C4-2B (cell line): Measurements from ENCODE around the gene CTU2.

Experiments used
- ZFX ChIP-seq: fragments of 450-650 bp; IDR thresholded peaks from 2 replicates; pipeline ENCODE4 v1.6.1; 2017
- TF ChIP-seq, protein P1 (sequence below): fragments of 450-650 bp; conservative IDR thresholded peaks from 2 replicates; pipeline ENCODE4 v1.5.1; 2017; ENCODE audit warnings: mild to moderate bottlenecking

DNA sequence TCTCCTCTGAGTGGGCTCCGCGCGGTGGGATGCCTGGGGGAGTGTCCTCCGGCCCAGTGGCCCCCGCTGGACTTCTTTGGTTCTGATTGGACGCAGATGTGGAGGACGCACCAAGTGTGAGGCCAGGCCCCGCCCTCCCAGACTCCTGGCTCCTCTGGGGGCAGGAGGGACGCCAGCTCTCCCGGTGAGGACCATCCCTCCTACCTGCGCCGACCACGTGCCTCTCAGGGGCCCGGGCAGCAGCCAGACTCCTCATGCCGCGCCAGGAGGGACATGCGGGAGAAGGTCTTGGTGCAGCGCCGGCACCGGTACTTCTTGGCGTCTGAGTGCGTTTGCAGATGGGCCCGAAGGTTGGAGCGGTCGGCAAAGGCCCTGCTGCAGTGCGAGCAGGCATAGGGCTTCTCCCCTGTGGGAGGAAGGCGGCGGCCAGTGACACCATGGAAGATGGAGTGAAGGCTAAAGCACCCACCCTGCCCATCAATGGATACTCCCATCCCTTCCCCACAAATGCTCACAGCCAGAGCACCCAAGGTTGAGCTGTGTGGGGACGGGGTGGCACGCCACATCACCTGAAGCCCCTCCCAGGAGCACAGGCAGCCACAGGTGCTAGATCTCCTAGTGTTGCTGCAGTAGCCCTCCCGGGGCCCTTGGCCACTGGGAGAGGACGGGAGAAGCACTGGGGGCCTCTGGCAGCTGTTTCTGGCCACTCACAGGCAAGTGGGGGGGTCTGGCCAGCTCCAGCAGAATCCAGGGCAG lies 27.9 kb upstream of the CTU2 start:
- TF ChIP-seq, protein P1, sequence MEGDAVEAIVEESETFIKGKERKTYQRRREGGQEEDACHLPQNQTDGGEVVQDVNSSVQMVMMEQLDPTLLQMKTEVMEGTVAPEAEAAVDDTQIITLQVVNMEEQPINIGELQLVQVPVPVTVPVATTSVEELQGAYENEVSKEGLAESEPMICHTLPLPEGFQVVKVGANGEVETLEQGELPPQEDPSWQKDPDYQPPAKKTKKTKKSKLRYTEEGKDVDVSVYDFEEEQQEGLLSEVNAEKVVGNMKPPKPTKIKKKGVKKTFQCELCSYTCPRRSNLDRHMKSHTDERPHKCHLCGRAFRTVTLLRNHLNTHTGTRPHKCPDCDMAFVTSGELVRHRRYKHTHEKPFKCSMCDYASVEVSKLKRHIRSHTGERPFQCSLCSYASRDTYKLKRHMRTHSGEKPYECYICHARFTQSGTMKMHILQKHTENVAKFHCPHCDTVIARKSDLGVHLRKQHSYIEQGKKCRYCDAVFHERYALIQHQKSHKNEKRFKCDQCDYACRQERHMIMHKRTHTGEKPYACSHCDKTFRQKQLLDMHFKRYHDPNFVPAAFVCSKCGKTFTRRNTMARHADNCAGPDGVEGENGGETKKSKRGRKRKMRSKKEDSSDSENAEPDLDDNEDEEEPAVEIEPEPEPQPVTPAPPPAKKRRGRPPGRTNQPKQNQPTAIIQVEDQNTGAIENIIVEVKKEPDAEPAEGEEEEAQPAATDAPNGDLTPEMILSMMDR, result no peak
- no peak for TF ChIP-seq ZFX
